Glomerular endothelial cell (primary cell): ENCODE measurements around the gene DOCK11. TPM values are rescaled to one million over a fixed set of nuclear protein-coding genes. Genes with fewer than 3 reads are reported as not detected.
"Not testable (repeated sequence)": the region's sequence is repeated elsewhere in the genome, so short reads cannot be mapped to it uniquely, and the experiment has no call there.

Experiments
- DNase-seq: peaks from one replicate; pipeline ENCODE4 v3.0.0-alpha.2; 2011; ENCODE audit warnings: low read depth, low spot score; ENCODE audit errors: extremely low read depth
- total RNA-seq: library from RNA; depleted of rRNA; stranded (reverse); fragments of >200 nt; gene quantifications from 2 replicates; pipeline ENCODE4 v1.2.3, GENCODE V29; 2015

DOCK11 gene
- total RNA-seq, 1 donor from 2014 or later: 1.2 TPM

- DNase-seq: no peak
These were observed 231.5 kb downstream of the DOCK11 start, which contains the start of gene IL13RA1 for GRCh38 chrX:118726887-118727685. Gene IL13RA1 (plus strand): TSS chrX:118727606. CDS start chrX:118727639, 33 bp downstream.

- no peak for DNase-seq
These were observed 232.2 kb downstream of the DOCK11 start for GRCh38 chrX:118727686-118728339.

GRCh38 chrX:118729042-118729652 lies 233.5 kb downstream of the DOCK11 start:
- DNase-seq: no peak

GRCh38 chrX:118730500-118731247 lies 235.1 kb downstream of the DOCK11 start:
- DNase-seq: no peak

GRCh38 chrX:118732551-118732950 lies 236.9 kb downstream of the DOCK11 start:
- DNase-seq: not testable (repeated sequence)

- no peak for DNase-seq
These were observed 239.3 kb downstream of the DOCK11 start for GRCh38 chrX:118734909-118735308.

Other genes starting within 250 kb of the DOCK11 start
- gene WDR44, start 149.7 kb upstream of the DOCK11 start, total RNA-seq: 20.0 TPM in 2 replicates
- gene IL13RA1, start 231.8 kb downstream of the DOCK11 start, total RNA-seq: 69.4 and 78.1 TPM in 2 replicates